GM10847 (cell line): ENCODE data around the gene ITPR2.

Experiments
- POLR2A ChIP-seq: IDR thresholded peaks from 2 replicates; pipeline ENCODE4 v1.6.1; 2011; ENCODE audit not compliant: insufficient read length; ENCODE audit errors: extremely low read depth

ITPR2 gene

GRCh38 chr12:26832822-26833742 is at the start of gene ITPR2:
ITPR2 (minus strand) TSS chr12:26833194; CDS start chr12:26832781, 413 bp downstream.
- TF ChIP-seq POLR2A = peak; percentile 92

- no peak for TF ChIP-seq POLR2A
Observed at GRCh38 chr12:26880625-26881024, 47.6 kb upstream of the ITPR2 start.

- TF ChIP-seq POLR2A = no peak
Observed at GRCh38 chr12:26878661-26879119, 45.7 kb upstream of the ITPR2 start.

- no peak for TF ChIP-seq POLR2A
Observed at GRCh38 chr12:26874501-26875296, 41.7 kb upstream of the ITPR2 start.

GRCh38 chr12:26872625-26873024 is 39.6 kb upstream of the ITPR2 start:
- TF ChIP-seq POLR2A = no peak

- no peak for TF ChIP-seq POLR2A
Observed at GRCh38 chr12:26871985-26872384, 39.0 kb upstream of the ITPR2 start.

- TF ChIP-seq POLR2A = no peak
Observed at GRCh38 chr12:26870491-26871419, 37.8 kb upstream of the ITPR2 start.

- no peak for TF ChIP-seq POLR2A
Observed at GRCh38 chr12:26869908-26870459, 37.0 kb upstream of the ITPR2 start.

GRCh38 chr12:26869104-26869494 is 36.1 kb upstream of the ITPR2 start:
- TF ChIP-seq POLR2A = no peak

- TF ChIP-seq POLR2A = no peak
Observed at GRCh38 chr12:26868447-26869103, 35.6 kb upstream of the ITPR2 start.

- TF ChIP-seq POLR2A = no peak
Observed at GRCh38 chr12:26867080-26867479, 34.1 kb upstream of the ITPR2 start.

- no peak for TF ChIP-seq POLR2A
Observed at GRCh38 chr12:26863515-26863914, 30.5 kb upstream of the ITPR2 start.

GRCh38 chr12:26861690-26862089 is 28.7 kb upstream of the ITPR2 start:
- TF ChIP-seq POLR2A = no peak

GRCh38 chr12:26857465-26858176 is 24.6 kb upstream of the ITPR2 start:
- TF ChIP-seq POLR2A = no peak

- no peak for TF ChIP-seq POLR2A
Observed at GRCh38 chr12:26855337-26855736, 22.3 kb upstream of the ITPR2 start.
